MCF 10A (cell line): Measurements from ENCODE around the gene LAMB1. TPM values are rescaled to one million over a fixed set of nuclear protein-coding genes. Genes with fewer than 3 reads are reported as not detected.

ENCODE experiments used
- BruUV-seq: library from RNA; stranded (reverse); fragments of 400-500 nt; replicated peaks from 2 replicates; lab custom pipeline; 2021; lab: Mats Ljungman, UMichigan
- CTCF ChIA-PET: fragments of 300-600 bp; sonication (Branson Sonifier 250); formaldehyde crosslinking; extraction: SDS; loops from one replicate; lab custom pipeline; 2021; ENCODE audit warnings: antibody characterized with exemption, inconsistent platforms; lab: Yijun Ruan, JAX
- POLR2A ChIA-PET: fragments of 300-600, 350-650 bp; sonication (Branson Sonifier 250); formaldehyde crosslinking; extraction: SDS; loops from one replicate; lab custom pipeline; 2020; ENCODE audit warnings: antibody characterized with exemption, inconsistent platforms; lab: Yijun Ruan, JAX
- DNase-seq: peaks from one replicate; pipeline ENCODE4 v3.0.0-alpha.2; 2018; ENCODE audit not compliant: unreplicated experiment
- H3K27ac Mint-ChIP-seq: one replicate; pipeline ENCODE4 v1.8.0; 2022; ENCODE audit warnings: mild to moderate bottlenecking, low read depth, mixed read lengths; ENCODE audit not compliant: unreplicated experiment
- H3K27me3 Mint-ChIP-seq: one replicate; pipeline ENCODE4 v1.8.0; 2022; ENCODE audit warnings: mixed read lengths; ENCODE audit not compliant: insufficient read depth, unreplicated experiment
- H3K36me3 Mint-ChIP-seq: one replicate; pipeline ENCODE4 v1.8.0; 2022; ENCODE audit warnings: mild to moderate bottlenecking, moderate library complexity, mixed read lengths; ENCODE audit not compliant: insufficient read depth, unreplicated experiment
- H3K4me1 Mint-ChIP-seq: one replicate; pipeline ENCODE4 v1.8.0; 2022; ENCODE audit warnings: mixed read lengths; ENCODE audit not compliant: insufficient read depth, unreplicated experiment
- H3K4me3 Mint-ChIP-seq: one replicate; pipeline ENCODE4 v1.8.0; 2022; ENCODE audit warnings: mild to moderate bottlenecking, moderate library complexity, mixed read lengths; ENCODE audit not compliant: unreplicated experiment
- H3K9me3 Mint-ChIP-seq: one replicate; pipeline ENCODE4 v1.8.0; 2022; ENCODE audit warnings: mixed read lengths; ENCODE audit not compliant: unreplicated experiment
- CTCF ChIP-seq: fragments of 200-600 bp; IDR thresholded peaks from one replicate; pipeline ENCODE4 v1.8.0; 2022; ENCODE audit warnings: antibody characterized with exemption, mild to moderate bottlenecking; ENCODE audit not compliant: unreplicated experiment
- intact Hi-C: fragments of 100-400 bp; cut with micrococcal nuclease; formaldehyde crosslinking; loops from 2 replicates; pipeline ENCODE4 v1.14.1; 2022
- total RNA-seq: library from RNA; stranded (reverse); gene quantifications from 2 replicates; pipeline ENCODE4 v1.2.3, GENCODE V29; 2022

Gene LAMB1
- total RNA-seq, 1 experiment from 2014 or later = 275 TPM

- ChIA-PET POLR2A (no interaction called here), CTCF (interaction anchor here (0.6 to 2.8 kb wide), 3 partner anchors 14 to 75 kb away, joined by 3 to 11 read pairs (median 4); no protein-coding TSS in a partner anchor)
- Mint-ChIP-seq H3K36me3 (no peaks in the 10 kb centered on the region), H3K4me1 (no peaks in the 10 kb centered on the region), H3K27ac (no peak overlapping the region), H3K4me3 (no peak overlapping the region), H3K9me3 (no peaks in the 10 kb centered on the region), H3K27me3 (no peaks in the 10 kb centered on the region)
- BruUV-seq = no TSS peak
- TF ChIP-seq CTCF = no peak
- intact Hi-C loops = no loop called here
- no peak for DNase-seq
Measured at GRCh38 chr7:108038986-108039385, 36.0 kb upstream of the LAMB1 start.

- no peak for DNase-seq
- intact Hi-C loops = no loop called here
- no peak overlapping the region for H3K27ac Mint-ChIP-seq
- H3K27me3 Mint-ChIP-seq = no peaks in the 10 kb centered on the region
- no peaks in the 10 kb centered on the region for H3K9me3 Mint-ChIP-seq
- no TSS peak for BruUV-seq
- no peak overlapping the region for H3K4me3 Mint-ChIP-seq
- no peaks in the 10 kb centered on the region for H3K36me3 Mint-ChIP-seq
- no peaks in the 10 kb centered on the region for H3K4me1 Mint-ChIP-seq
- ChIA-PET POLR2A (interaction anchor here (1.0 kb wide), 1 partner anchor 13 kb away, joined by 3 read pairs; no protein-coding TSS in a partner anchor), CTCF (no interaction called here)
- TF ChIP-seq CTCF = no peak
Measured at GRCh38 chr7:108037741-108038140, 34.8 kb upstream of the LAMB1 start.

- no peak for DNase-seq
- CTCF ChIA-PET = interaction anchor here (0.6 kb wide), 1 partner anchor 20 kb away, joined by 3 read pairs; no protein-coding TSS in a partner anchor
- Mint-ChIP-seq H3K9me3 (no peaks in the 10 kb centered on the region), H3K27ac (no peak overlapping the region), H3K4me3 (no peak overlapping the region), H3K4me1 (no peaks in the 10 kb centered on the region), H3K36me3 (no peaks in the 10 kb centered on the region), H3K27me3 (no peaks in the 10 kb centered on the region)
- intact Hi-C loops = no loop called here
- BruUV-seq = no TSS peak
- TF ChIP-seq CTCF = no peak
- POLR2A ChIA-PET = interaction anchor here (1.0 kb wide), 1 partner anchor 13 kb away, joined by 3 read pairs; no protein-coding TSS in a partner anchor
Measured at GRCh38 chr7:108037140-108037539, 34.2 kb upstream of the LAMB1 start.

- Mint-ChIP-seq H3K27me3 (no peaks in the 10 kb centered on the region), H3K36me3 (no peaks in the 10 kb centered on the region), H3K9me3 (no peaks in the 10 kb centered on the region), H3K4me3 (no peak overlapping the region), H3K4me1 (peaks cover 8% of the 10 kb centered on the region), H3K27ac (no peak overlapping the region)
- intact Hi-C loops = no loop called here
- BruUV-seq = no TSS peak
- ChIA-PET CTCF (interaction anchor here (0.6 to 0.9 kb wide), 2 partner anchors 15 to 17 kb away, joined by 3 read pairs; no protein-coding TSS in a partner anchor), POLR2A (no interaction called here)
- TF ChIP-seq CTCF = no peak
- DNase-seq = no peak
Measured at GRCh38 chr7:108034586-108034985, 31.6 kb upstream of the LAMB1 start.
